ENCODE measurements around the gene TMC7. TPM values are rescaled to one million over a fixed set of nuclear protein-coding genes. Genes with fewer than 3 reads are reported as not detected.

TMC7 gene
- total and polyA plus RNA-seq, 9 of the 15 experiments (the other 6 are each of a cell fraction or from before 2014, with no cell fraction given) = 0.08 to 2.0 (median 1.5) TPM

GRCh38 chr16:19093631-19094541 is 110.2 kb downstream of the TMC7 start:
- ChIA-PET CTCF (ENCODE audit: low intra/inter-chr PET ratio) (interaction anchor here (1.6 kb wide), 1 partner anchor 86 kb away, joined by 4 read pairs; no protein-coding TSS in a partner anchor), POLR2A (interaction anchor here (0.6 to 1.6 kb wide), 7 partner anchors 16 to 1870 kb away, joined by 3 to 7 read pairs (median 4); partner anchors contain the start of genes ITPRIPL2 and RPS15A)
- intact Hi-C loops (cut with micrococcal nuclease) = no loop called here
- Histone ChIP-seq H3K27me3 (ENCODE audit: control insufficient read depth in 2 of 2, insufficient read depth in 2 of 2, low read length in 2 of 2) (no peaks in the 10 kb centered on the region), H4K20me1 (replicated peaks; ENCODE audit: control insufficient read depth, insufficient read depth, low read length) (no peaks in the 10 kb centered on the region), H3K4me3 (no peak overlapping the region), H3K4me2 (ENCODE audit: insufficient read depth, low read length) (no peak overlapping the region; the same call in 1 of the 2 replicates), H3K4me1 (replicated peaks in 1 of 2; ENCODE audit: control insufficient read depth in 2 of 2, insufficient read depth in 2 of 2, low read length in 2 of 2) (peaks cover 0 to 10% of the 10 kb centered on the region in 2 experiments; a peak in 1 of 5 replicates), H3K9me1 (ENCODE audit: control insufficient read depth, insufficient read depth, low read length) (no peaks in the 10 kb centered on the region), H2AFZ (ENCODE audit: low read depth, low read length) (peak overlapping the region; percentile 53; the same call in 1 of the 2 replicates), H3K27ac (ENCODE audit: extremely low read depth, low read depth, low read length) (no peak overlapping the region), H3K9ac (ENCODE audit: insufficient read depth in 1 of 2, low read depth in 2 of 2, low read length in 2 of 2) (no peak overlapping the region; a peak in 1 of 4 replicates), H3K9me3 (replicated peaks; ENCODE audit: control insufficient read depth, insufficient read depth, low read depth, low read length) (no peaks in the 10 kb centered on the region), H3K36me3 (ENCODE audit: control insufficient read depth, insufficient read depth, low read length) (no peaks in the 10 kb centered on the region), H3K79me2 (ENCODE audit: control insufficient read depth, insufficient read depth, low read length) (no peaks in the 10 kb centered on the region)
- ATAC-seq = no peak
- no TSS peak for BruUV-seq (replicated peaks)
- in situ Hi-C loops (cut with MboI) = loop anchor here (5.0 kb wide), 1 partner anchor 83 kb away; no protein-coding TSS in a partner anchor
- FAIRE-seq = no peak
- no peak for DNase-seq (ENCODE audit: extremely low read depth in 1 of 4, low spot score in 3 of 4)
- TF ChIP-seq KDM4B (IDR thresholded peaks at IDR 0.05; ENCODE audit: borderline replicate concordance in 2 of 2, low read depth in 1 of 2) (no peak), RAD51 (IDR thresholded peaks at IDR 0.05; ENCODE audit: borderline replicate concordance, low read depth) (no peak), MNT (conservative IDR thresholded peaks at IDR 0.05) (0 out of 4 replicates have a peak, but pooled peaks of 1 of the 2 experiments have one; percentile 12), CBFA2T3 (IDR thresholded peaks at IDR 0.05) (peak; percentile 11; the same call in 1 of the 2 replicates), FOXA3 (CRISPR knock-in tag; conservative IDR thresholded peaks at IDR 0.05 in 1 of 2, IDR thresholded peaks at IDR 0.05 in 1 of 2) (peak in 1 of 2 experiments; percentile 45; a peak in 1 of 4 replicates), L3MBTL2 (IDR thresholded peaks at IDR 0.05) (peak; percentile 20; the same call in 1 of the 2 replicates)
- 12% methylated on average over 13 of the region's 15 CpGs for WGBS (ENCODE audit: insufficient coverage, low coverage, missing lambda C conversion rate)

Data from K562 (cell line).